ENCODE measurements around the gene LRRFIP1. TPM values are rescaled to one million over a fixed set of nuclear protein-coding genes. Genes with fewer than 3 reads are reported as not detected.

The LRRFIP1 gene
- total and polyA plus RNA-seq, 2 donors (not counting 3 experiments of a cell fraction or from before 2014, with no cell fraction given): 39.2 to 179 TPM

GRCh38 chr2:237600205-237600846 is 27.1 kb upstream of the LRRFIP1 start:
- no peak for FAIRE-seq
- Histone ChIP-seq H3K4me3 (replicated peaks in 1 of 3; ENCODE audit: insufficient read depth in 1 of 3, low read depth in 1 of 3, low read length in 3 of 3) (no peak overlapping the region), H3K27ac (ENCODE audit: insufficient read depth, low read depth, low read length) (no peak overlapping the region)

More at GRCh38 chr2:237600205-237600846, 27.1 kb upstream of the LRRFIP1 start:
- H3K27me3 ChIP-seq (ENCODE audit: control insufficient read depth in 2 of 2, insufficient read depth in 2 of 2, low read length in 2 of 2): no peaks in the 10 kb centered on the region
- DNase-seq (ENCODE audit: low read depth, low spot score): peak; percentile 53
- no TSS peak for BruUV-seq (replicated peaks)
- no peaks in the 10 kb centered on the region for H3K36me3 ChIP-seq (ENCODE audit: control insufficient read depth in 2 of 2, extremely low read depth in 1 of 2, insufficient read depth in 2 of 2, low read length in 2 of 2)
- no peaks in the 10 kb centered on the region for H3K79me2 ChIP-seq (ENCODE audit: control insufficient read depth, insufficient read depth, low read length)
- intact Hi-C loops (cut with micrococcal nuclease): no loop called here
- H3K9me3 ChIP-seq (replicated peaks; ENCODE audit: control insufficient read depth, insufficient read depth, low read length): no peaks in the 10 kb centered on the region
- dilution Hi-C loops (cut with MboI; ENCODE audit: extremely low pct_ligation_motif_present, low sequenced_read_pairs): no loop called here
- ChIA-PET CTCF (interaction anchor here (0.8 to 6.7 kb wide), 11 partner anchors 14 to 177 kb away, joined by 3 to 61 read pairs (median 5); no protein-coding TSS in a partner anchor), POLR2A (no interaction called here)
- no peaks in the 10 kb centered on the region for H4K20me1 ChIP-seq (replicated peaks; ENCODE audit: control insufficient read depth, extremely low read depth, insufficient read depth, low read length)
- peaks cover 29% of the 10 kb centered on the region for H3K4me1 ChIP-seq (ENCODE audit: control insufficient read depth, extremely low read depth, insufficient read depth, low read length)
- no peak overlapping the region for H3K9ac ChIP-seq (replicated peaks; ENCODE audit: extremely low read depth, insufficient read depth, low read length)
- H3K9me1 ChIP-seq (replicated peaks; ENCODE audit: control insufficient read depth, extremely low read depth, insufficient read depth, low read length): no peaks in the 10 kb centered on the region
- TF ChIP-seq EZH2 (IDR thresholded peaks at IDR 0.05; ENCODE audit: borderline replicate concordance, low read depth, low read length, severe bottlenecking) (no peak), MYC (IDR thresholded peaks at IDR 0.05; ENCODE audit: low read depth, low read length) (no peak), POLR2AphosphoS5 (IDR thresholded peaks at IDR 0.05; ENCODE audit: insufficient read depth, low read depth, low read length) (no peak), JUN (IDR thresholded peaks at IDR 0.05; ENCODE audit: borderline replicate concordance, insufficient read depth, insufficient read length, low read depth) (no peak), FOS (IDR thresholded peaks at IDR 0.05; ENCODE audit: borderline replicate concordance, insufficient read depth, low read length) (no peak), GATA2 (IDR thresholded peaks at IDR 0.05; ENCODE audit: insufficient read depth, insufficient read length, low read depth, low read length) (no peak), MAX (IDR thresholded peaks at IDR 0.05; ENCODE audit: insufficient read depth, insufficient read length) (no peak), CTCF (IDR thresholded peaks at IDR 0.05; ENCODE audit: extremely low read depth in 1 of 2, insufficient read depth in 1 of 2, low read depth in 1 of 2, low read length in 2 of 2) (no peak), POLR2A (IDR thresholded peaks at IDR 0.05; ENCODE audit: low read depth, low read length) (no peak)
- peak overlapping the region; percentile 29 for H3K4me2 ChIP-seq (ENCODE audit: insufficient read depth, low read length)
- no peak overlapping the region for H2AFZ ChIP-seq (ENCODE audit: low read depth, low read length)

All from endothelial cell of umbilical vein (primary cell).